Measurements from ENCODE around the gene SEMA3C.

- no peak for TF ChIP-seq CTCF (IDR thresholded peaks at IDR 0.05)
- TF ChIP-seq POLR2A (IDR thresholded peaks at IDR 0.05): no peak
- no peak for TF ChIP-seq POLR2AphosphoS5 (IDR thresholded peaks at IDR 0.05)
These were observed 177.9 kb downstream of the SEMA3C start for GRCh38 chr7:80740778-80741545.

All from sigmoid colon (tissue), 4 donors.